Stimulated activated CD8-positive, alpha-beta memory T cell treated with anti-CD3 and anti-CD28 coated beads, Interleukin-15, amount 100 ng/mL, for 1 hour (primary cell): ENCODE results near the gene SEBOX.
A peak's percentile ranks its signal among the peaks of the same experiment; 100 is the strongest.

Experiments
- DNase-seq: peaks from one replicate; pipeline ENCODE4 v3.0.0-alpha.2; 2020; ENCODE audit warnings: low read depth

The SEBOX gene

GRCh38 chr17:28368306-28368831 is 3.4 kb upstream of the SEBOX start:
- no peak for DNase-seq

- DNase-seq, result no peak
Observed at GRCh38 chr17:28367641-28368305, 2.8 kb upstream of the SEBOX start.

GRCh38 chr17:28366605-28367004 is 1.6 kb upstream of the SEBOX start:
- DNase-seq, result no peak

GRCh38 chr17:28365487-28365886 is 488 bp upstream of the SEBOX start:
- no peak for DNase-seq

GRCh38 chr17:28363776-28364650 is 986 bp downstream of the SEBOX start:
- no peak for DNase-seq

- no peak for DNase-seq
Observed at GRCh38 chr17:28363186-28363585, 1.8 kb downstream of the SEBOX start.

- DNase-seq, result no peak
Observed at GRCh38 chr17:28357901-28358197, 7.2 kb downstream of the SEBOX start.

GRCh38 chr17:28357061-28357900 is 7.7 kb downstream of the SEBOX start, which contains the start of gene POLDIP2:
Gene POLDIP2 (minus strand): TSS chr17:28357527. CDS start chr17:28357448, 79 bp downstream.
- DNase-seq, result peak; percentile 89

GRCh38 chr17:28350271-28350670 is 14.7 kb downstream of the SEBOX start:
- DNase-seq, result no peak

GRCh38 chr17:28348979-28349378 is 16.0 kb downstream of the SEBOX start:
- no peak for DNase-seq

GRCh38 chr17:28347261-28347891 is 17.6 kb downstream of the SEBOX start:
- DNase-seq, result no peak

- DNase-seq, result no peak
Observed at GRCh38 chr17:28346746-28347246, 18.2 kb downstream of the SEBOX start.

GRCh38 chr17:28346199-28346580 is 18.8 kb downstream of the SEBOX start:
- no peak for DNase-seq

GRCh38 chr17:28345419-28346198 is 19.4 kb downstream of the SEBOX start:
- DNase-seq, result no peak

GRCh38 chr17:28344435-28344901 is 20.5 kb downstream of the SEBOX start:
- DNase-seq, result no peak

GRCh38 chr17:28344011-28344410 is 21.0 kb downstream of the SEBOX start:
- no peak for DNase-seq

- no peak for DNase-seq
Observed at GRCh38 chr17:28343491-28343932, 21.5 kb downstream of the SEBOX start.

GRCh38 chr17:28342313-28342712 is 22.7 kb downstream of the SEBOX start:
- no peak for DNase-seq

GRCh38 chr17:28341516-28341915 is 23.5 kb downstream of the SEBOX start:
- no peak for DNase-seq

GRCh38 chr17:28340374-28340773 is 24.6 kb downstream of the SEBOX start:
- no peak for DNase-seq

- no peak for DNase-seq
Observed at GRCh38 chr17:28339431-28339830, 25.6 kb downstream of the SEBOX start.
